GM13976 (cell line): ENCODE results near the gene NEMP2.
"Not testable (repeated sequence)": the region's sequence is repeated elsewhere in the genome, so short reads cannot be mapped to it uniquely, and the experiment has no call there.

ENCODE experiments used
- DNase-seq: peaks from one replicate; pipeline ENCODE4 v3.0.0; 2012; ENCODE audit warnings: low spot score
- in situ Hi-C: fragments of 300-500 bp; cut with MboI; formaldehyde crosslinking; loops from one replicate; pipeline ENCODE4 v1.12.0; 2022; ENCODE audit warnings: low sequenced_read_pairs, mixed read lengths, inconsistent platforms; ENCODE audit not compliant: unreplicated experiment
- TF ChIP-seq, protein P1 (sequence below): IDR thresholded peaks from 2 replicates; pipeline ENCODE4 v1.5.1; 2012; ENCODE audit warnings: borderline replicate concordance, mild to moderate bottlenecking; ENCODE audit not compliant: insufficient read depth; ENCODE audit errors: extremely low read depth, missing control alignments, control extremely low read depth

The NEMP2 gene

GRCh38 chr2:190477661-190478454 is 56.7 kb downstream of the NEMP2 start:
- TF ChIP-seq, protein P1, sequence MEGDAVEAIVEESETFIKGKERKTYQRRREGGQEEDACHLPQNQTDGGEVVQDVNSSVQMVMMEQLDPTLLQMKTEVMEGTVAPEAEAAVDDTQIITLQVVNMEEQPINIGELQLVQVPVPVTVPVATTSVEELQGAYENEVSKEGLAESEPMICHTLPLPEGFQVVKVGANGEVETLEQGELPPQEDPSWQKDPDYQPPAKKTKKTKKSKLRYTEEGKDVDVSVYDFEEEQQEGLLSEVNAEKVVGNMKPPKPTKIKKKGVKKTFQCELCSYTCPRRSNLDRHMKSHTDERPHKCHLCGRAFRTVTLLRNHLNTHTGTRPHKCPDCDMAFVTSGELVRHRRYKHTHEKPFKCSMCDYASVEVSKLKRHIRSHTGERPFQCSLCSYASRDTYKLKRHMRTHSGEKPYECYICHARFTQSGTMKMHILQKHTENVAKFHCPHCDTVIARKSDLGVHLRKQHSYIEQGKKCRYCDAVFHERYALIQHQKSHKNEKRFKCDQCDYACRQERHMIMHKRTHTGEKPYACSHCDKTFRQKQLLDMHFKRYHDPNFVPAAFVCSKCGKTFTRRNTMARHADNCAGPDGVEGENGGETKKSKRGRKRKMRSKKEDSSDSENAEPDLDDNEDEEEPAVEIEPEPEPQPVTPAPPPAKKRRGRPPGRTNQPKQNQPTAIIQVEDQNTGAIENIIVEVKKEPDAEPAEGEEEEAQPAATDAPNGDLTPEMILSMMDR: no peak
- DNase-seq: no peak
- in situ Hi-C loops: no loop called here

DNA sequence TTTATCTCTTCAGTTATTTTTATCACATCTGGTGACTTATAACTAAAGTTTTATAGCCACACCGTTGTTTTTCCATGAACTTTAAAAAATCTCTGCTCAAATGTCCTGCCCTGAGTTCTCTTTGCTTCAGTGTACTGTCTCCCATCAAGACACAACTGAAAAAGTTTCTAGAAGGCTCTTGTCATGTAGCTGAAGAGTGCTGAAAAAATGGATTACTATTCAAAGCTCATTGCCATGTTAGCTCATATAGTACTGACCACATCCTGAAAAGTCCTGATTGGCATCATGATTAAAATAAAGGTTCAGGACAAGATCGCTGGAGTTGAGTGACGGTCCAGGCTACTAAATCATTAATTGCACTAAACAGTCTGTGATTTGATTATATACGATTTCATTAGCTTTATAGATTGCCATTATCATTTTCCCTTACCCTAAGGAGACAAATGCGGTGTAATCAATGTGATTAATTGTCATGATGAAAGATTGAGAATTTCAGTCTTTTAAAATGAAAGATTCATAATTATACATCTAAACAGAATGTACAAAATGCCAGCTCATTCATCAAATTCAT is 64.2 kb downstream of the NEMP2 start:
- in situ Hi-C loops: no loop called here
- DNase-seq: no peak

GRCh38 chr2:190469771-190470170 is 64.8 kb downstream of the NEMP2 start:
- TF ChIP-seq, protein P1: no peak
- DNase-seq: no peak
- in situ Hi-C loops: no loop called here

More for the DNA sequence above, 64.2 kb downstream of the NEMP2 start:
- TF ChIP-seq, protein P1: no peak

DNA sequence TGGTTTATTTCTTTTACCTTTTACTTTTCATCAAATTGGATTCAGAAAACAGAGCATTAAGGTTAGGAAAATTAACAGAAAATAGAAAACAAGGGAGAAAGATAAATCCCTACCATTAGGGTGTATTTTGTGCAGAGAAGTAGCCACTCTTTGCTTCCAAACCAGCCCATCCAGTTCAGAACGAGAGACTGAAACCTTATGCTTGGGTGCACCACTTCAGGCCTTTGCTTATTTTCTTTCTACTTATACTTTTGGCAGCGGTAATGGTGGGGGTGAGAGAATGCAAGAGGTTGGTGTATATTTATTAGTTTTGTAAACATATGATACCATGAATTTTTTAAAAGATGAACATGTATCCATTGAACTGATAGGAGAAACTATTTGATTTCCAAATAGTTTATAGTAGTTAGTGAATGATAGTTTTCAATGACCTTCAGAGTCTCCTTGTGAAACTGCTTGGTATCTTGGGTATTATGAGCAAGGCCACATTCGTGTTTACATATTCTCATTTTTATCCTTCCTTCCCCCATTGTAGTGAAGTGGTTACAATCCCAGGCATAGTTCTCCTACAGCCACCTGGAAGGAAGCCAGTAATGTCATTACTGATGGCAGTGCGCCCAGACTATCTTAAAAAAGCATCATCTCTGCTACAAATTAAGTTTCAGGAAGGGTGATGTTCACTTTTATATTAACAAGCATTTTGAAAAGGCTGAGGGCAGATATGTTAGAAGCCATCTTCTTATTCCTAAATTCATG is 65.5 kb downstream of the NEMP2 start:
- DNase-seq: peak; percentile 28
- TF ChIP-seq, protein P1: no peak
- in situ Hi-C loops: no loop called here

DNA sequence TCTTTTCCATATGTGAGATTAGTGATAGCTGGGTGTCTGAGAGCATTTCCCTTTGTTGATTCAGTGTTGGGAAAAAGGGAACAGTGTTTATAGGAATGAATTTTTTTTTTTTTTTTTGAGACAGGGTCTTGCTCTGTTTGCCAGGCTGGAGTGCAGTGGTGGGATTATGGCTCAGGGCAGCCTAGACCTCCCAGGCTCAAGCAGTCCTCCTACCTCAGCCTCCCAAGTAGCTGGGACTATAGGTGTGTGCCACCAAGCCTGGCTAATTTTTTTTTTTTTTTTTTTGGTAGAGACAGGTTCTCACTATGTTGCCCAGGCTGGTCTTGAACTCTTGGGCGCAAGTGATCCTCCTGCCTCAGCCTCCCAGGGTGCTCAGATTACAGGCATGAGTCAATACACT is 66.2 kb downstream of the NEMP2 start:
- DNase-seq, in situ Hi-C loops: not testable (repeated sequence)

DNA sequence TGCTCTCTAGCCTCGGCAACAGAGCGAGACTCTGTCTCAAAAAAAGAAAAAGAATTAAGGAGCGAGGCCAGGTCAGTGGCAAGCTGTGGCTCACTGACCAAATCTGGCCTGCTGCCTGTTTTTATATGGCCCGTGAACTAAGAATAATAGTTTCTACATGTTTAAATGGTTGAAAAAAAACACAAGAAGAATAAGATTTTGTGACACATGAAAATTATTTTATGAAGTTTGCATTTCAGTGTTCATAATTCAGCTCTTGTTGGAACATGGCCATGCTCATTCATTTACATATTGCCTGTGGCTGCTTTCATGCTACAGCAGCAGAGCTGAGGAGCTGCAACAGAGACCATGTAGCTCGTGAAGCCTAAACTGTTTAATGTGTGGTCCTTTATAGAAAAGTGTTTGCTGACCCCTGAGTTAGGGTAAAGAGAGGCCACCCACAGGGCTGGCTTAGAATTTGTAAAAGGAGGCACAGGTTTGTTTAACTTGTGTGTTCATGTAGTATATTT is 66.9 kb downstream of the NEMP2 start:
- TF ChIP-seq, protein P1: no peak
- in situ Hi-C loops: no loop called here
- no peak for DNase-seq
